Osteocyte (in vitro differentiated cells): Measurements from ENCODE around the gene RFX7. TPM values are rescaled to one million over a fixed set of nuclear protein-coding genes. Genes with fewer than 3 reads are reported as not detected.

Experiments used
- DNase-seq: peaks from one replicate; pipeline ENCODE4 v3.0.0; 2021; ENCODE audit warnings: mixed read lengths; ENCODE audit not compliant: unreplicated experiment; ENCODE audit errors: extremely low spot score
- H3K27ac Mint-ChIP-seq: one replicate; pipeline ENCODE4 v1.8.0; 2021; ENCODE audit warnings: mild to moderate bottlenecking, mixed read lengths; ENCODE audit not compliant: unreplicated experiment
- H3K27me3 Mint-ChIP-seq: one replicate; pipeline ENCODE4 v1.8.0; 2021; ENCODE audit warnings: mixed read lengths; ENCODE audit not compliant: unreplicated experiment
- H3K36me3 Mint-ChIP-seq: one replicate; pipeline ENCODE4 v1.8.0; 2021; ENCODE audit warnings: mixed read lengths; ENCODE audit not compliant: unreplicated experiment
- H3K4me1 Mint-ChIP-seq: one replicate; pipeline ENCODE4 v1.8.0; 2021; ENCODE audit warnings: mixed read lengths; ENCODE audit not compliant: unreplicated experiment
- H3K4me3 Mint-ChIP-seq: one replicate; pipeline ENCODE4 v1.8.0; 2021; ENCODE audit warnings: mild to moderate bottlenecking, moderate library complexity, mixed read lengths; ENCODE audit not compliant: unreplicated experiment
- H3K9me3 Mint-ChIP-seq: one replicate; pipeline ENCODE4 v1.8.0; 2021; ENCODE audit warnings: mixed read lengths; ENCODE audit not compliant: unreplicated experiment
- CTCF ChIP-seq: fragments of 200-600 bp; sonication (generic); IDR thresholded peaks from 2 replicates; pipeline ENCODE4 v1.5.0; 2021; ENCODE audit warnings: antibody characterized with exemption, mild to moderate bottlenecking, moderate library complexity
- total RNA-seq: library from RNA; stranded (reverse); gene quantifications from 2 replicates; pipeline ENCODE4 v1.2.1, GENCODE V29; 2021

Gene RFX7
- total RNA-seq, 1 donor from 2014 or later, result 20.2 TPM

GRCh38 chr15:56247266-56247665 lies 3.6 kb upstream of the RFX7 start:
- H3K9me3 Mint-ChIP-seq, result no peaks in the 10 kb centered on the region
- no peak for DNase-seq
- no peak for TF ChIP-seq CTCF
- peaks cover 12% of the 10 kb centered on the region for H3K27me3 Mint-ChIP-seq
- no peak overlapping the region for H3K4me3 Mint-ChIP-seq
- H3K36me3 Mint-ChIP-seq, result no peaks in the 10 kb centered on the region
- no peak overlapping the region for H3K27ac Mint-ChIP-seq
- peaks cover 19% of the 10 kb centered on the region for H3K4me1 Mint-ChIP-seq

DNA sequence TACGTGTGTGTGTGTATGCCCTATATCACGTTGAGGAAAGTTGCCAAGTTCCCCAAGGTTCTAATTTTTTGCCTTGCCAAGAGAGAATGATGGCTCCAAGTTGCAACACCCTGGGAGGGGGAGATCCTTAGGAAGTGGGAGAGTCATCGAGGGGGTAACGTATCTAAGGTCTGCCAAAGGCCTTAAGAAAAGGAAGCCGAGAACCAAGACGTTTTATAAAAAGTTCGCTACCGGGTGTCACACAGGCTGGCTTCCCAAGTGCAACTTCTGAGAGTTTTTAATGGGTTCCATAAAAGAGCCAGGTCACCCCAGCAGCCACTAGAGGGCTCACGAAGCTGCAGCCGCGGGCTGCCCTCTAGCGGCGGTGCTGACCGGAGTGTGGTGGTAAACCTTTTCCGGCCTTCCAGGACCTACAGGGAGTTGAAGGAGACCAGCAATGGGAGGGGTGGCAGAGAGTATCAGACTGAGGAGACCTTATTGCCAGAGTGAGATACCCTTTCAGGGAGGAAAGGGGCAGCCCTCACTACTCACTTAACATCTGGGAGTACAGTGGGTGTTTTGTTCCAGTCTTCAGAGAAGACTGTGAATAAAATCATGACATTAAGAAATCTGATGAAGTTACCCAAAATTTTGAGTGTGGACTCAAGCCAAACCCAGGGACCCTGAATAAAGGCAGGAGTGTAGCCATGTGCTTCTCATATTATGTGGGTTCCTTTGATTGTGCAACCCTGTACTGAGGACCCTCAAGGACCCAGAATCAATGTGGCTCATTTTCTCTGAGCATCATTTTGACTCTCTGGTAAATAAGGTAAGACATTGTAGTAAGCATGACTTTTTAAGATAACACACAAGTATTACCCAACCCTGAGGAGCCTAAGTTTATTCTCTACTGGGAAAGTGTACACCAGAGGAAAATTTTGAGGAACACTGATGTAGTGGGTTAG lies 2.5 kb upstream of the RFX7 start:
- Mint-ChIP-seq H3K4me3 (peak overlapping the region; percentile 70), H3K27me3 (peaks cover 7% of the 10 kb centered on the region), H3K9me3 (no peaks in the 10 kb centered on the region), H3K36me3 (no peaks in the 10 kb centered on the region), H3K4me1 (peaks cover 31% of the 10 kb centered on the region), H3K27ac (peak overlapping the region; percentile 84)
- DNase-seq, result peak; percentile 95
- TF ChIP-seq CTCF, result peak; percentile 100

DNA sequence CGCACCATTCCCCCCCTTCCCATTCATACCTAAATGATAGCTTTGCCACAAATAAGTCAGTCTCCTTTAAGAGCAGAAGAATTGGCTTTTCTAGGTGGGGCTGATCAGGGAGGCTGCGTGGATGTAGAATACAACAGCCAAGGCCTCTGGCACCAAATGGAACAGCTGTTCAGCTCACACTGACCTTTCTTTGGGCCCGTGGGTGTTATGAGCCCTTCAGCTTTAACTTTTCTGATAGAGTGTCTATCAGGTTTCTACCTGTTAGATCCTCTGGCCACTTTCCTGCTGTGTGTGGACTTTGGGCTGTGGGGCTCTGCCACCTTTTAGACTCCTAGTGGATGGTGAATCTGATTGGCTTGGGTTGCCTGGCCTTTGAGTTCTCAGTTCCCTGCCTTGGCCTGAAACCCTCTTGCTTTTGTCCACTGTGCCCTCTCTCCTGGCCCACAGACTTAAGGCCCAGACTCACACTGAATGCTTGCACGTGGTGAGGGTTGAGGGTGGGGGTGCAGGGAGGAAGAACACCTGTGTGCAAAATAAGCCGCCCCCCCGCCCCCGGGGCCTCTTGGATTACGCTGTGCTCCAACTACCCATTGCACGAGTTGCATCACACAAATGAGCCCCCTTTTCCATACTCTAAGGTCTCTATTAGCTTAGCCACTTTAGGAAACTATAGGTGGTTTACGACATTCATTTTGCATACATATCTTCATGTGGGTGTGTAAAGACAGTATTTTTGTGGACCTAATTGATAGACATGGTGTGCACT lies 1.3 kb upstream of the RFX7 start:
- Mint-ChIP-seq H3K36me3 (no peaks in the 10 kb centered on the region), H3K9me3 (no peaks in the 10 kb centered on the region), H3K27ac (peak overlapping the region; percentile 93), H3K4me1 (peaks cover 38% of the 10 kb centered on the region), H3K4me3 (peak overlapping the region; percentile 86), H3K27me3 (peaks cover under 1% of the 10 kb centered on the region)
- TF ChIP-seq CTCF, result no peak
- DNase-seq, result no peak

DNA sequence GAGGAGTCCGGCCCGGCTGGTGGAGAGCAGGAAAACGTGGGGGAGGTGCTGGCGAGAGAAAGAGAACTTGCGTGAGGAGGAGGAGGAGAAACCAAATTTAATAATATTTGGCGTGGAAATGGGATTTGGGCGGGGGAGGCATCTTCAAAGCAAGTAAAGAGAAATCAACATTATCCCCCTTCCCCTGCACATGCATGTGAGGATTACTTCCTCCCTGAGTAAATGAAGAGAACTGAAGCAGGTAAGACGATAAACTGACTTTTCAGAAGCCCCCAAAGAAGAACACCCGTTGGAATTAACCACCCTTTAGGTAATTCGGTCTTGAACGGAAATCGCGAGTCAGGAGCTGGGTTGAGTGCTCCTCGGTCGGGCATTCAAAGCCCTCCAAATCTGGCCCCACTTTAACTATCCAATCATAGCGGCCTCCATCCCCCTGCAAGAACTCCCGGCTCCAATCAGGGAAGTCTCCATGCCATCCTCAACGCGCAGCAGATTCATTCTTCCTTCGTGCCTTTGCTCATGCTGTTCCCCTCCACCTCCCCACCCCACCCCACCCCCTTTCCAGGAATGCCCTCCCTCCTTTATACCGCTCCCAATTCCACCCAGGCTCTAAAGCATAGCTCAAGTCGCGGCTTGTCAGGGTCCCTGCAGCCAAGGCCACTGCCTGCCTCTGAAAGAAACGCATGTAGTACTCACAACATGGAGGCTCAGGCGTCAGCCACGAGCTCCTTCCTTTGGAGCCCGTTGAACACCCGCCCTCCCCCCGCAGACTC lies 545 bp upstream of the RFX7 start:
- H3K9me3 Mint-ChIP-seq, result no peaks in the 10 kb centered on the region
- no peak for TF ChIP-seq CTCF
- peaks cover 41% of the 10 kb centered on the region for H3K4me1 Mint-ChIP-seq
- no peaks in the 10 kb centered on the region for H3K27me3 Mint-ChIP-seq
- no peaks in the 10 kb centered on the region for H3K36me3 Mint-ChIP-seq
- peak overlapping the region; percentile 86 for H3K4me3 Mint-ChIP-seq
- peak overlapping the region; percentile 93 for H3K27ac Mint-ChIP-seq
- DNase-seq, result no peak
